Activated CD4-positive, alpha-beta T cell treated with anti-CD3 and anti-CD28 coated beads for 36 hours (primary cell): ENCODE results near the gene CALD1. TPM values are rescaled to one million over a fixed set of nuclear protein-coding genes. Genes with fewer than 3 reads are reported as not detected.
A peak's percentile ranks its signal among the peaks of the same experiment; 100 is the strongest.

ENCODE experiments used
- ATAC-seq: fragments of 200-7000 bp; cut with Tn5 transposase; one replicate; pipeline ENCODE4 v1.10.0; 2021; ENCODE audit warnings: mild to moderate bottlenecking, moderate library complexity
- CTCF ChIA-PET: fragments of 350-600 bp; sonication (Branson Sonifier 250); formaldehyde crosslinking; loops from one replicate; lab custom pipeline; 2021; ENCODE audit warnings: antibody characterized with exemption; lab: Charles Lee
- POLR2A ChIA-PET: fragments of 350-600 bp; sonication (Branson Sonifier 250); formaldehyde crosslinking; loops from one replicate; lab custom pipeline; 2021; ENCODE audit warnings: antibody characterized with exemption, inconsistent platforms; lab: Charles Lee
- DNase-seq: peaks from one replicate; pipeline ENCODE4 v3.0.0-alpha.2; 2020
- H3K27ac Mint-ChIP-seq: one replicate; pipeline ENCODE4 v1.8.0; 2021; ENCODE audit warnings: mixed read lengths
- H3K27me3 Mint-ChIP-seq: one replicate; pipeline ENCODE4 v1.8.0; 2021; ENCODE audit warnings: mixed read lengths
- H3K36me3 Mint-ChIP-seq: one replicate; pipeline ENCODE4 v1.8.0; 2021; ENCODE audit warnings: low read depth, mixed read lengths
- H3K4me1 Mint-ChIP-seq: one replicate; pipeline ENCODE4 v1.8.0; 2021; ENCODE audit warnings: mixed read lengths
- H3K4me3 Mint-ChIP-seq: one replicate; pipeline ENCODE4 v1.8.0; 2021; ENCODE audit warnings: mild to moderate bottlenecking, moderate library complexity, mixed read lengths
- H3K9me3 Mint-ChIP-seq: one replicate; pipeline ENCODE4 v1.8.0; 2021; ENCODE audit warnings: low read depth, mixed read lengths
- intact Hi-C, 2 experiments: fragments of 100-400 bp; cut with DNase I in 1 of 2; cut with micrococcal nuclease in 1 of 2; formaldehyde crosslinking; loops; one replicate each; pipeline versions ENCODE4 v1.14.2 to v1.15.1; 2022 to 2024; cut with DNase I, micrococcal nuclease
- total RNA-seq, 2 experiments: library from RNA; stranded (reverse); gene quantifications; one replicate each; pipeline ENCODE4 v1.2.3, GENCODE V29; 2021

Gene CALD1
- total RNA-seq, result 1 to 10 TPM; 8.5 to 8.7 TPM

- Mint-ChIP-seq H3K4me3 (no peak within 1 kb of the TSS), H3K27me3 (no peaks in the 10 kb centered on the region), H3K27ac (no peak within 1 kb of the TSS), H3K9me3 (no peaks in the 10 kb centered on the region), H3K36me3 (no peaks in the 10 kb centered on the region), H3K4me1 (no peaks in the 10 kb centered on the region)
- ChIA-PET POLR2A (no interaction called here), CTCF (no interaction called here)
- DNase-seq (no peak), ATAC-seq (no peak)
- intact Hi-C loops, result no loop called here
These were observed at the start of gene CALD1 for GRCh38 chr7:134778941-134779740. Gene CALD1, plus strand, starts transcription at chr7:134779634. Its CDS starts 88,100 bp downstream, at chr7:134867734.

GRCh38 chr7:134729895-134730294 lies 49.5 kb upstream of the CALD1 start:
- POLR2A ChIA-PET, result interaction anchor here (0.5 kb wide), 1 partner anchor 79 kb away, joined by 3 read pairs; no protein-coding TSS in a partner anchor
- CTCF ChIA-PET, result interaction anchor here (0.5 to 0.6 kb wide), 2 partner anchors 22 to 205 kb away, joined by 3 read pairs; no protein-coding TSS in a partner anchor
- Mint-ChIP-seq H3K4me1 (peaks cover 15% of the 10 kb centered on the region), H3K27me3 (no peaks in the 10 kb centered on the region), H3K9me3 (peaks cover 4% of the 10 kb centered on the region), H3K27ac (no peak overlapping the region), H3K4me3 (no peak overlapping the region), H3K36me3 (peaks cover 10% of the 10 kb centered on the region)
- no peak for ATAC-seq
- DNase-seq, result no peak
- intact Hi-C loops, result no loop called here

DNA sequence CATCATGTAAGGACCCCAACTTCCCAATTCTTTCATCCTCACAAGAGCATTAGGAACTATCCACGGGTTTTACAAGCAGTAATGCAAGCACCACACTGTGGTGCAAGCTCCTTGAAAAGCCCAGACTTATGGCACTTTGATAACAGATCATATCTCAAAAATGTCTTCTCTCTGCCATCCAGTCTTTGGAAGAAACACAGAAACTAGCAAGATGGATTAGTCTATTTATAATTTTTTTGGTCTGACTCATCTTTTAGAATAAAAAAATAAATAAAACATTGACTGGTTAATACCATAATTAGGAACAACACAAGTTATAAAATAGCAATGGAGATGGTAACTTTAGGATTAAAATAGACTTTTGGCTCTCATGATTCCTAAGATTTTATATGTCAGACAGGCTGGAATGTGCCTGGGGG lies 49.0 kb upstream of the CALD1 start:
- H3K27ac Mint-ChIP-seq, result no peak overlapping the region
- no peak overlapping the region for H3K4me3 Mint-ChIP-seq
- DNase-seq, result no peak
- no peaks in the 10 kb centered on the region for H3K27me3 Mint-ChIP-seq
- intact Hi-C loops, result no loop called here
- ChIA-PET CTCF (interaction anchor here (0.5 to 0.6 kb wide), 2 partner anchors 23 to 205 kb away, joined by 3 read pairs; no protein-coding TSS in a partner anchor), POLR2A (no interaction called here)
- ATAC-seq, result no peak
- peaks cover 17% of the 10 kb centered on the region for H3K4me1 Mint-ChIP-seq
- H3K9me3 Mint-ChIP-seq, result peaks cover 4% of the 10 kb centered on the region
- peaks cover 10% of the 10 kb centered on the region for H3K36me3 Mint-ChIP-seq

GRCh38 chr7:134731616-134732015 lies 47.8 kb upstream of the CALD1 start:
- H3K9me3 Mint-ChIP-seq, result no peaks in the 10 kb centered on the region
- peaks cover 28% of the 10 kb centered on the region for H3K4me1 Mint-ChIP-seq
- no peak for DNase-seq
- ATAC-seq, result peak; percentile 74
- no peak overlapping the region for H3K4me3 Mint-ChIP-seq
- ChIA-PET CTCF (interaction anchor here (0.7 kb wide), 1 partner anchor 18 kb away, joined by 3 read pairs; no protein-coding TSS in a partner anchor), POLR2A (interaction anchor here (0.6 kb wide), 1 partner anchor 123 kb away, joined by 3 read pairs; no protein-coding TSS in a partner anchor)
- H3K36me3 Mint-ChIP-seq, result peaks cover 6% of the 10 kb centered on the region
- no peaks in the 10 kb centered on the region for H3K27me3 Mint-ChIP-seq
- intact Hi-C loops, result no loop called here
- H3K27ac Mint-ChIP-seq, result peak overlapping the region; percentile 78

- intact Hi-C loops, result no loop called here
- Mint-ChIP-seq H3K4me1 (peaks cover 35% of the 10 kb centered on the region), H3K9me3 (no peaks in the 10 kb centered on the region), H3K4me3 (no peak overlapping the region), H3K36me3 (peaks cover 3% of the 10 kb centered on the region), H3K27me3 (no peaks in the 10 kb centered on the region), H3K27ac (no peak overlapping the region)
- POLR2A ChIA-PET, result no interaction called here
- DNase-seq (no peak), ATAC-seq (no peak)
- CTCF ChIA-PET, result interaction anchor here (0.8 to 1.1 kb wide), 2 partner anchors 10 to 20 kb away, joined by 3 read pairs; no protein-coding TSS in a partner anchor
These were observed 46.7 kb upstream of the CALD1 start for GRCh38 chr7:134732728-134733127.

- CTCF ChIA-PET, result interaction anchor here (1.3 to 2.8 kb wide), 2 partner anchors 12 to 14 kb away, joined by 3 to 7 read pairs; no protein-coding TSS in a partner anchor
- Mint-ChIP-seq H3K36me3 (peaks cover 11% of the 10 kb centered on the region), H3K9me3 (no peaks in the 10 kb centered on the region), H3K4me1 (peaks cover 41% of the 10 kb centered on the region), H3K4me3 (no peak overlapping the region), H3K27me3 (no peaks in the 10 kb centered on the region), H3K27ac (peak overlapping the region; percentile 56)
- POLR2A ChIA-PET, result no interaction called here
- ATAC-seq (no peak), DNase-seq (no peak)
- intact Hi-C loops, result loop anchor here in 1 of 2 experiments (2.0 kb wide), 1 partner anchor 68 kb away; no protein-coding TSS in a partner anchor
These were observed 43.1 kb upstream of the CALD1 start for GRCh38 chr7:134736381-134736780.

DNA sequence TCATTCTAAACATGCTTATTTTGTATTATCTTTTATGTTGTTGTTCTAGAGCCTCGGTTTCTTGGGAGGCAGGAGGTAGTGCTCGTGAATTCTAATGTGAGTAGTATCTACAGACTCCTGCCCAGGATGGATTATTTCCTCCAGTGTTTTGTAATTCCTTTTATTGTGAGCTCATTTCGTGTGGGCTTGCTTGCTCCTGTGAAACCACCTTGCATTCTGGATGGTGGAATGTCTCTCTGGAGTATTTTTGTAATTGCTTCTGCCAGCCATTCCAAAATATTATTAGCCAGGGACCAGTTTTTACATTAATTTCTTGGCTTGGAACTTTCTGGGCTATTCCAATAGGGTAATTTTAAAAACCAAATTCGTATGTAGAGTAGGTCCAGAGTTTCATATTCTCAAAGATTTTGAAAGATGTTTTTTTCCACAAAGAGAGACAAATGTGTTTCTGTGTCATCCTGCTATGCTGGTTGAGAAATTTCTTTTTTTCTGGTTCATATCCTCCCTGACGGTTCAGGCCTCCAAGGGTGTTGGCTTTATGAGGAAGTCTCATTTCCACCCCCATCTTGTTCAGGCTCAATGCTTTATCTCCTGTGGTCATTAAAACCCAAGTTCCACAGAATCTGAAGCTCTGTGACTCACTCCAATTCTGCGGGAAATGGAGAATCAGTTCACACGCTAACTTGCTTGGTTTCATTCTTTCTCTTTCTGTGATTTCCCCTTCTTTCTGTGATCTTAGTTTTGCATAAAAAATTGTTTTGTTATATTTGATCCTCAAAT lies 41.7 kb upstream of the CALD1 start:
- Mint-ChIP-seq H3K27ac (peak overlapping the region; percentile 84), H3K4me1 (peaks cover 39% of the 10 kb centered on the region)
- CTCF ChIA-PET, result interaction anchor here (1.1 to 2.8 kb wide), 4 partner anchors 9 to 47 kb away, joined by 3 to 7 read pairs (median 3); no protein-coding TSS in a partner anchor

GRCh38 chr7:134739362-134739761 lies 40.1 kb upstream of the CALD1 start:
- H3K4me1 Mint-ChIP-seq, result peaks cover 39% of the 10 kb centered on the region
- intact Hi-C loops, result loop anchor here in 1 of 2 experiments (2.0 kb wide), 1 partner anchor 29 kb away; no protein-coding TSS in a partner anchor
- DNase-seq (no peak), ATAC-seq (no peak)
- no peaks in the 10 kb centered on the region for H3K9me3 Mint-ChIP-seq
- POLR2A ChIA-PET, result interaction anchor here (0.6 kb wide), 1 partner anchor 50 kb away, joined by 3 read pairs; no protein-coding TSS in a partner anchor
- CTCF ChIA-PET, result interaction anchor here (0.6 kb wide), 1 partner anchor 428 kb away, joined by 3 read pairs; no protein-coding TSS in a partner anchor
- H3K27me3 Mint-ChIP-seq, result no peaks in the 10 kb centered on the region
- H3K4me3 Mint-ChIP-seq, result no peak overlapping the region
- peaks cover 11% of the 10 kb centered on the region for H3K36me3 Mint-ChIP-seq
- H3K27ac Mint-ChIP-seq, result no peak overlapping the region

More for the DNA sequence above, 41.7 kb upstream of the CALD1 start:
- intact Hi-C loops, result loop anchor here (1.0 to 2.0 kb wide), 5 partner anchors 26 to 183 kb away; no protein-coding TSS in a partner anchor
- Mint-ChIP-seq H3K9me3 (no peaks in the 10 kb centered on the region), H3K36me3 (peaks cover 11% of the 10 kb centered on the region), H3K27me3 (no peaks in the 10 kb centered on the region), H3K4me3 (peak overlapping the region; percentile 26)
- POLR2A ChIA-PET, result no interaction called here
- ATAC-seq (peak; percentile 94), DNase-seq (peak; percentile 60)

DNA sequence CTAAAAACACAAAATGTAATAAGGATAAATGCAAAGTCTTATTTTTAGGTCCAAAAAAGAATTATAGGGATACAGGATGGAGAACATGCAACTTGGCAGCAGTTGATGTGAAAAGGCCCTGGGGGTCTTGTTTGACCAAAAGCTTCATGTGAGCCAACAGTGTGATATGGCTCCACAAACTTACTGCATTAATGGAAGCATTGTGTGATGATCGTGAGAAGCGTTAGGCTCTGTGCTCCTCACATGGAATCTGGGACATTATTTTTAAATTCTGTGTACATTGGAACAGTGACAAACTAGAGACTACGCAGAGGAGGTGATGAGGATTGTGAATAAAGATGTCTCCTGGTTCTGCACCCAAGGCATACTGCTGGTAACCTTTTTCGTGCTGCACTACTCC lies 39.1 kb upstream of the CALD1 start:
- H3K4me3 Mint-ChIP-seq, result no peak overlapping the region
- H3K27me3 Mint-ChIP-seq, result no peaks in the 10 kb centered on the region
- ChIA-PET POLR2A (no interaction called here), CTCF (no interaction called here)
- intact Hi-C loops, result no loop called here
- DNase-seq (no peak), ATAC-seq (no peak)
- H3K9me3 Mint-ChIP-seq, result no peaks in the 10 kb centered on the region
- H3K4me1 Mint-ChIP-seq, result peaks cover 35% of the 10 kb centered on the region
- peaks cover 11% of the 10 kb centered on the region for H3K36me3 Mint-ChIP-seq
- no peak overlapping the region for H3K27ac Mint-ChIP-seq

DNA sequence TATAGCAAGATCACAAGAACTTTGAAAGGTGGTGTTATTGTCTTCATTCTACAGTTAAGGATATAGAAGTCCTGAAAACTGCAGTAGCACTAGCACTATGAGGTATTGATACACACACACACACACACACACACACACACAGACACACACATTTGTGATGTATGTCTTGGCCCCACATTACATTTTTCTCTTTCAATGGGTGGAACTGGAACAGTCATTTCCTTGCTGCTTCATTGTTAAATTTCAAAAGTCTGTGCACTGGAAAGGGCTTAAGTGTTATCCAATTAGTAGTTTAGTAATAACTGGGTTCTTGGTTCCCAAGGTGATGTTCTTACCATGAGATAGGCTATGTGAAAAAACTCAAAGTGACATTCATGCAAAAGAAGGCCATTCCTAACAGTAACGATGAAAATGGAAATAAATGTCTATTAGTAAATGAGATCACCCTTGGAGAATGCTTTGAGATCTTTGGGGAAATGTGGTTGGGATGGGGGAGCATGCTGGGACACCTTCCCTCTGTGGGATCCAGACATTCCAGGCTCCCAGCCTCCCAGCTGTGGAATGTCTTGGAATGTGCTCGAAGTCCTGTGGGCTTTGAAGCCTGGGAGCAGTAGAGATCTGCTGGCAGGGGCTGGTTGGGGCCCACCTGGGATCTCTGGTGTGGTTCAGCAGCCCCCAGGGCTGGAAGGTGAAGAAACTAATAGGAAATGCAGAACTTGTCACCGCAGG lies 37.4 kb upstream of the CALD1 start:
- intact Hi-C loops, result no loop called here
- ChIA-PET POLR2A (no interaction called here), CTCF (no interaction called here)
- no peaks in the 10 kb centered on the region for H3K9me3 Mint-ChIP-seq
- DNase-seq (no peak), ATAC-seq (no peak)
- H3K27me3 Mint-ChIP-seq, result no peaks in the 10 kb centered on the region
- H3K36me3 Mint-ChIP-seq, result peaks cover 14% of the 10 kb centered on the region
- H3K4me3 Mint-ChIP-seq, result no peak overlapping the region
- H3K27ac Mint-ChIP-seq, result no peak overlapping the region
- H3K4me1 Mint-ChIP-seq, result peaks cover 22% of the 10 kb centered on the region
